ENCODE measurements around the gene ATG12. TPM values are rescaled to one million over a fixed set of nuclear protein-coding genes. Genes with fewer than 3 reads are reported as not detected.
A peak's percentile ranks its signal among the peaks of the same experiment; 100 is the strongest.

The ATG12 gene
- total and polyA plus RNA-seq, 2 experiments from 2014 or later = 52.6 to 109 TPM

DNA sequence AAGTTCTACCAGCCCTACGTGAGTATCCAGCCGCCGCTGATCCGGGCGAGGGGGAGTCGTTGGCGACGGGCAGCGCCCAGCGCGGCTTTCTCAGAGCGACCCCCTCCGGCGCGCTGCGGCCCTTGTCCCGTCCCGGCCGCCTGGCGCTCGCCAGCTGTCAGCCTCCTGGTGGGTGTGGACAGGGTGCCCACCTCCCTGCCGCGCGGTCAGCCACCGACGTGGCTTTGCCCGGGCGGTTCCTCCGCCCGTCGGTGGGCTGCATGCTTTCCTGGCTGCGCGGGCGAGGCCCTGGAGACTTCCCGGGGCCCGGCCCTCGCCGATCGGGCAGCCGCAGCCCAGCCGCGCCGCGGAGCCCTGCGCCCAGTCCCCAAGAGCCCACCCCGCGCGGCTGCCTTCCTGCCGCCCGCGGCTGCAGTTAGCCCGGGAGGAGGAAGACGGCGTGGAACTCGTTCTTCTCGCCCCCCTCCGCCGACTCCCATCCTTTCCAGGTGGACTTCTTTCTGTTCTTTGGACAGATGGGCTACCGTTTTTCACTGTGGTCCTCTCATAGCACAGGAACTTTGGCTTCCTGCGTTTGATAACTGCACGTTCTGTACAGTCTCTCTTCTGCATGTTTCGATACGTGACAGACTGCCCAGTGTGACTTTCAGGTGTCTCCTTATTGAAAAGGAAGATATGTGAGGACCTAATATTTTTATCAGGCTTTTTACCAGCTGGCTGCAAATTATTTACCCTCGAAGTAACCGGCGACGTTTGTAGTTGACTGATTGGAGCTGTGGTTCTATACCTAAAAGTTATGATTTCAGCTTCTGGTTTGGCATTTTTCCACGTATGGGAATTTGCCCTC lies 947 bp upstream of the ATG12 start:
- peaks cover 8% of the 10 kb centered on the region; the same call in 1 of the 2 replicates for H3K36me3 ChIP-seq (ENCODE audit: insufficient read depth)
- peaks cover 8% of the 10 kb centered on the region for H3K36me3 Mint-ChIP-seq (ENCODE audit: low read depth)
- H4K20me1 ChIP-seq (replicated peaks; ENCODE audit: insufficient read depth) = peaks cover 34% of the 10 kb centered on the region
- no peaks in the 10 kb centered on the region for H3F3A ChIP-seq (replicated peaks; ENCODE audit: low read depth)
- H3K9me3 Mint-ChIP-seq = no peaks in the 10 kb centered on the region
- H3K27ac Mint-ChIP-seq = no peak overlapping the region
- peak overlapping the region; percentile 82 for H3K4me3 ChIP-seq
- DNase-seq (ENCODE audit: low spot score) (peak; percentile 75), ATAC-seq (peak; percentile 75)
- H2AFZ ChIP-seq = peak overlapping the region; percentile 77
- peaks cover 6% of the 10 kb centered on the region for H3K27me3 Mint-ChIP-seq (ENCODE audit: insufficient read depth, low read depth, poor library complexity)
- no peak overlapping the region; the same call in 1 of the 2 replicates for H3K27ac ChIP-seq (ENCODE audit: low read depth)
- H3K79me2 ChIP-seq (replicated peaks; ENCODE audit: insufficient read depth) = peaks cover 91% of the 10 kb centered on the region
- H3K27me3 ChIP-seq (ENCODE audit: insufficient read depth) = peaks cover 11% of the 10 kb centered on the region
- H3K4me3 Mint-ChIP-seq = peak overlapping the region; percentile 97
- H3K4me2 ChIP-seq = peak overlapping the region; percentile 98
- H3K4me1 Mint-ChIP-seq = peaks cover 33% of the 10 kb centered on the region
- TF ChIP-seq CREB1 (CRISPR knock-in tag; IDR thresholded peaks at IDR 0.05; ENCODE audit: low read depth) = no peak
- TF ChIP-seq, protein P1, sequence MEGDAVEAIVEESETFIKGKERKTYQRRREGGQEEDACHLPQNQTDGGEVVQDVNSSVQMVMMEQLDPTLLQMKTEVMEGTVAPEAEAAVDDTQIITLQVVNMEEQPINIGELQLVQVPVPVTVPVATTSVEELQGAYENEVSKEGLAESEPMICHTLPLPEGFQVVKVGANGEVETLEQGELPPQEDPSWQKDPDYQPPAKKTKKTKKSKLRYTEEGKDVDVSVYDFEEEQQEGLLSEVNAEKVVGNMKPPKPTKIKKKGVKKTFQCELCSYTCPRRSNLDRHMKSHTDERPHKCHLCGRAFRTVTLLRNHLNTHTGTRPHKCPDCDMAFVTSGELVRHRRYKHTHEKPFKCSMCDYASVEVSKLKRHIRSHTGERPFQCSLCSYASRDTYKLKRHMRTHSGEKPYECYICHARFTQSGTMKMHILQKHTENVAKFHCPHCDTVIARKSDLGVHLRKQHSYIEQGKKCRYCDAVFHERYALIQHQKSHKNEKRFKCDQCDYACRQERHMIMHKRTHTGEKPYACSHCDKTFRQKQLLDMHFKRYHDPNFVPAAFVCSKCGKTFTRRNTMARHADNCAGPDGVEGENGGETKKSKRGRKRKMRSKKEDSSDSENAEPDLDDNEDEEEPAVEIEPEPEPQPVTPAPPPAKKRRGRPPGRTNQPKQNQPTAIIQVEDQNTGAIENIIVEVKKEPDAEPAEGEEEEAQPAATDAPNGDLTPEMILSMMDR (conservative IDR thresholded peaks at IDR 0.05; ENCODE audit: low read depth in 2 of 2) = peak in 1 of 2 experiments; percentile 35; a peak in 2 of 4 replicates
- peaks cover 20% of the 10 kb centered on the region for H3K4me1 ChIP-seq (ENCODE audit: insufficient read depth)
- H3K9me2 ChIP-seq (ENCODE audit: insufficient read depth) = no peaks in the 10 kb centered on the region

DNA sequence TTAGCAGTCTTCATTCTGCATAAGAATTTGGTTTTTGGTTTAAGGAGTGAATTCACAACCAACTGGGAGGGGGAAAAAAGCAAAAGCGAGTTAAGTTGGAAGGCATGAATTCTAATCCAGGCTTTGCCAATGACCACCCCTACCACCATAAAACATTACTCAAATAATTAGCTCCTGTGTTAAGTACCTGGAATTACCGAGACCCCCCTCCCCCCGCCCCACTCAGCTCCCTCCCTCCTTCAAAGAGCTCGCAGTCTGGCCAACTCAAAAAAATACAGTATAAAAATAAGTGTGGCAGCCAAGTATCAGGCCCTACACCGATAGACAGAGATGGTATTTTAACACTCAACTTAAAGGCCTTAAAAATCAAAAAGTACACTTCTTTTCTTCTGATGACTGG lies 492 bp downstream of the ATG12 start:
- H3K4me1 ChIP-seq (ENCODE audit: insufficient read depth) = peaks cover 20% of the 10 kb centered on the region
- H3F3A ChIP-seq (replicated peaks; ENCODE audit: low read depth) = no peaks in the 10 kb centered on the region
- H3K27ac Mint-ChIP-seq = peak overlapping the region; percentile 99
- peaks cover 84% of the 10 kb centered on the region for H3K79me2 ChIP-seq (replicated peaks; ENCODE audit: insufficient read depth)
- H3K9me3 Mint-ChIP-seq = no peaks in the 10 kb centered on the region
- H3K36me3 ChIP-seq (ENCODE audit: insufficient read depth) = peaks cover 15% of the 10 kb centered on the region; the same call in 1 of the 2 replicates
- H3K4me3 ChIP-seq = peak overlapping the region; percentile 82
- H3K27ac ChIP-seq (ENCODE audit: low read depth) = peak overlapping the region; percentile 91
- peaks cover 11% of the 10 kb centered on the region for H3K27me3 ChIP-seq (ENCODE audit: insufficient read depth)
- H3K4me3 Mint-ChIP-seq = peak overlapping the region; percentile 97
- peaks cover 33% of the 10 kb centered on the region for H3K4me1 Mint-ChIP-seq
- peaks cover 34% of the 10 kb centered on the region for H4K20me1 ChIP-seq (replicated peaks; ENCODE audit: insufficient read depth)
- no peaks in the 10 kb centered on the region for H3K9me2 ChIP-seq (ENCODE audit: insufficient read depth)
- DNase-seq (ENCODE audit: low spot score) (no peak), ATAC-seq (no peak)
- H3K4me2 ChIP-seq = peak overlapping the region; percentile 98
- peaks cover 21% of the 10 kb centered on the region for H3K36me3 Mint-ChIP-seq (ENCODE audit: low read depth)
- H2AFZ ChIP-seq = peak overlapping the region; percentile 83
- peaks cover 6% of the 10 kb centered on the region for H3K27me3 Mint-ChIP-seq (ENCODE audit: insufficient read depth, low read depth, poor library complexity)
- TF ChIP-seq, protein P2, sequence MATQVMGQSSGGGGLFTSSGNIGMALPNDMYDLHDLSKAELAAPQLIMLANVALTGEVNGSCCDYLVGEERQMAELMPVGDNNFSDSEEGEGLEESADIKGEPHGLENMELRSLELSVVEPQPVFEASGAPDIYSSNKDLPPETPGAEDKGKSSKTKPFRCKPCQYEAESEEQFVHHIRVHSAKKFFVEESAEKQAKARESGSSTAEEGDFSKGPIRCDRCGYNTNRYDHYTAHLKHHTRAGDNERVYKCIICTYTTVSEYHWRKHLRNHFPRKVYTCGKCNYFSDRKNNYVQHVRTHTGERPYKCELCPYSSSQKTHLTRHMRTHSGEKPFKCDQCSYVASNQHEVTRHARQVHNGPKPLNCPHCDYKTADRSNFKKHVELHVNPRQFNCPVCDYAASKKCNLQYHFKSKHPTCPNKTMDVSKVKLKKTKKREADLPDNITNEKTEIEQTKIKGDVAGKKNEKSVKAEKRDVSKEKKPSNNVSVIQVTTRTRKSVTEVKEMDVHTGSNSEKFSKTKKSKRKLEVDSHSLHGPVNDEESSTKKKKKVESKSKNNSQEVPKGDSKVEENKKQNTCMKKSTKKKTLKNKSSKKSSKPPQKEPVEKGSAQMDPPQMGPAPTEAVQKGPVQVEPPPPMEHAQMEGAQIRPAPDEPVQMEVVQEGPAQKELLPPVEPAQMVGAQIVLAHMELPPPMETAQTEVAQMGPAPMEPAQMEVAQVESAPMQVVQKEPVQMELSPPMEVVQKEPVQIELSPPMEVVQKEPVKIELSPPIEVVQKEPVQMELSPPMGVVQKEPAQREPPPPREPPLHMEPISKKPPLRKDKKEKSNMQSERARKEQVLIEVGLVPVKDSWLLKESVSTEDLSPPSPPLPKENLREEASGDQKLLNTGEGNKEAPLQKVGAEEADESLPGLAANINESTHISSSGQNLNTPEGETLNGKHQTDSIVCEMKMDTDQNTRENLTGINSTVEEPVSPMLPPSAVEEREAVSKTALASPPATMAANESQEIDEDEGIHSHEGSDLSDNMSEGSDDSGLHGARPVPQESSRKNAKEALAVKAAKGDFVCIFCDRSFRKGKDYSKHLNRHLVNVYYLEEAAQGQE (IDR thresholded peaks at IDR 0.05; ENCODE audit: unreplicated experiment) = no peak
- TF ChIP-seq, protein P3, sequence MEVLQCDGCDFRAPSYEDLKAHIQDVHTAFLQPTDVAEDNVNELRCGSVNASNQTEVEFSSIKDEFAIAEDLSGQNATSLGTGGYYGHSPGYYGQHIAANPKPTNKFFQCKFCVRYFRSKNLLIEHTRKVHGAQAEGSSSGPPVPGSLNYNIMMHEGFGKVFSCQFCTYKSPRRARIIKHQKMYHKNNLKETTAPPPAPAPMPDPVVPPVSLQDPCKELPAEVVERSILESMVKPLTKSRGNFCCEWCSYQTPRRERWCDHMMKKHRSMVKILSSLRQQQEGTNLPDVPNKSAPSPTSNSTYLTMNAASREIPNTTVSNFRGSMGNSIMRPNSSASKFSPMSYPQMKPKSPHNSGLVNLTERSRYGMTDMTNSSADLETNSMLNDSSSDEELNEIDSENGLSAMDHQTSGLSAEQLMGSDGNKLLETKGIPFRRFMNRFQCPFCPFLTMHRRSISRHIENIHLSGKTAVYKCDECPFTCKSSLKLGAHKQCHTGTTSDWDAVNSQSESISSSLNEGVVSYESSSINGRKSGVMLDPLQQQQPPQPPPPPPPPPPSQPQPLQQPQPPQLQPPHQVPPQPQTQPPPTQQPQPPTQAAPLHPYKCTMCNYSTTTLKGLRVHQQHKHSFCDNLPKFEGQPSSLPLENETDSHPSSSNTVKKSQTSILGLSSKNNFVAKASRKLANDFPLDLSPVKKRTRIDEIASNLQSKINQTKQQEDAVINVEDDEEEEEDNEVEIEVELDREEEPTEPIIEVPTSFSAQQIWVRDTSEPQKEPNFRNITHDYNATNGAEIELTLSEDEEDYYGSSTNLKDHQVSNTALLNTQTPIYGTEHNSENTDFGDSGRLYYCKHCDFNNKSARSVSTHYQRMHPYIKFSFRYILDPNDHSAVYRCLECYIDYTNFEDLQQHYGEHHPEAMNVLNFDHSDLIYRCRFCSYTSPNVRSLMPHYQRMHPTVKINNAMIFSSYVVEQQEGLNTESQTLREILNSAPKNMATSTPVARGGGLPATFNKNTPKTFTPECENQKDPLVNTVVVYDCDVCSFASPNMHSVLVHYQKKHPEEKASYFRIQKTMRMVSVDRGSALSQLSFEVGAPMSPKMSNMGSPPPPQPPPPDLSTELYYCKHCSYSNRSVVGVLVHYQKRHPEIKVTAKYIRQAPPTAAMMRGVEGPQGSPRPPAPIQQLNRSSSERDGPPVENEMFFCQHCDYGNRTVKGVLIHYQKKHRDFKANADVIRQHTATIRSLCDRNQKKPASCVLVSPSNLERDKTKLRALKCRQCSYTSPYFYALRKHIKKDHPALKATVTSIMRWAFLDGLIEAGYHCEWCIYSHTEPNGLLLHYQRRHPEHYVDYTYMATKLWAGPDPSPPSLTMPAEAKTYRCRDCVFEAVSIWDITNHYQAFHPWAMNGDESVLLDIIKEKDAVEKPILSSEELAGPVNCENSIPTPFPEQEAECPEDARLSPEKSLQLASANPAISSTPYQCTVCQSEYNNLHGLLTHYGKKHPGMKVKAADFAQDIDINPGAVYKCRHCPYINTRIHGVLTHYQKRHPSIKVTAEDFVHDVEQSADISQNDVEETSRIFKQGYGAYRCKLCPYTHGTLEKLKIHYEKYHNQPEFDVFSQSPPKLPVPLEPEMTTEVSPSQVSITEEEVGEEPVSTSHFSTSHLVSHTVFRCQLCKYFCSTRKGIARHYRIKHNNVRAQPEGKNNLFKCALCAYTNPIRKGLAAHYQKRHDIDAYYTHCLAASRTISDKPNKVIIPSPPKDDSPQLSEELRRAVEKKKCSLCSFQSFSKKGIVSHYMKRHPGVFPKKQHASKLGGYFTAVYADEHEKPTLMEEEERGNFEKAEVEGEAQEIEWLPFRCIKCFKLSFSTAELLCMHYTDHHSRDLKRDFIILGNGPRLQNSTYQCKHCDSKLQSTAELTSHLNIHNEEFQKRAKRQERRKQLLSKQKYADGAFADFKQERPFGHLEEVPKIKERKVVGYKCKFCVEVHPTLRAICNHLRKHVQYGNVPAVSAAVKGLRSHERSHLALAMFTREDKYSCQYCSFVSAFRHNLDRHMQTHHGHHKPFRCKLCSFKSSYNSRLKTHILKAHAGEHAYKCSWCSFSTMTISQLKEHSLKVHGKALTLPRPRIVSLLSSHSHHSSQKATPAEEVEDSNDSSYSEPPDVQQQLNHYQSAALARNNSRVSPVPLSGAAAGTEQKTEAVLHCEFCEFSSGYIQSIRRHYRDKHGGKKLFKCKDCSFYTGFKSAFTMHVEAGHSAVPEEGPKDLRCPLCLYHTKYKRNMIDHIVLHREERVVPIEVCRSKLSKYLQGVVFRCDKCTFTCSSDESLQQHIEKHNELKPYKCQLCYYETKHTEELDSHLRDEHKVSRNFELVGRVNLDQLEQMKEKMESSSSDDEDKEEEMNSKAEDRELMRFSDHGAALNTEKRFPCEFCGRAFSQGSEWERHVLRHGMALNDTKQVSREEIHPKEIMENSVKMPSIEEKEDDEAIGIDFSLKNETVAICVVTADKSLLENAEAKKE (CRISPR knock-in tag; IDR thresholded peaks at IDR 0.05) = no peak
- TF ChIP-seq ZNF114 (CRISPR knock-in tag; IDR thresholded peaks at IDR 0.05) (no peak), CREB1 (CRISPR knock-in tag; IDR thresholded peaks at IDR 0.05; ENCODE audit: low read depth) (no peak)

Measured in GM23338 (cell line).